Hepatocyte (in vitro differentiated cells): Measurements from ENCODE around the gene PIGN.

ENCODE experiments used
- CTCF ChIP-seq: fragments of 200-600 bp; sonication (generic); IDR thresholded peaks from 2 replicates; pipeline ENCODE4 v1.5.1; 2016; ENCODE audit warnings: antibody characterized with exemption, mild to moderate bottlenecking; ENCODE audit not compliant: poor library complexity
- EZH2 ChIP-seq: fragments of 200-600 bp; sonication (generic); IDR thresholded peaks from 2 replicates; pipeline ENCODE4 v1.6.1; 2016; ENCODE audit warnings: antibody characterized with exemption, mild to moderate bottlenecking, borderline replicate concordance
- EZH2phosphoT487 ChIP-seq: fragments of 200-600 bp; sonication (generic); IDR thresholded peaks from one replicate; pipeline ENCODE4 v1.6.1; 2018; ENCODE audit warnings: antibody characterized with exemption, mild to moderate bottlenecking, low read depth, moderate library complexity; ENCODE audit not compliant: unreplicated experiment, severe bottlenecking

- TF ChIP-seq EZH2phosphoT487 (no peak), CTCF (no peak), EZH2 (no peak)
These were observed 11.4 kb upstream of the PIGN start for GRCh38 chr18:62198259-62198658.
